Loucy (cell line): Measurements from ENCODE around the gene STXBP4.

Experiments
- EZH2phosphoT487 ChIP-seq: fragments of 200-600 bp; IDR thresholded peaks from 2 replicates; pipeline ENCODE4 v1.6.1; 2018; ENCODE audit warnings: antibody characterized with exemption, mild to moderate bottlenecking, moderate library complexity, borderline replicate concordance
- TF ChIP-seq, protein P1 (sequence below): fragments of 200-600 bp; sonication (generic); conservative IDR thresholded peaks from 2 replicates; pipeline ENCODE4 v1.5.1; 2014; ENCODE audit warnings: mild to moderate bottlenecking, antibody characterized with exemption, low read length

DNA sequence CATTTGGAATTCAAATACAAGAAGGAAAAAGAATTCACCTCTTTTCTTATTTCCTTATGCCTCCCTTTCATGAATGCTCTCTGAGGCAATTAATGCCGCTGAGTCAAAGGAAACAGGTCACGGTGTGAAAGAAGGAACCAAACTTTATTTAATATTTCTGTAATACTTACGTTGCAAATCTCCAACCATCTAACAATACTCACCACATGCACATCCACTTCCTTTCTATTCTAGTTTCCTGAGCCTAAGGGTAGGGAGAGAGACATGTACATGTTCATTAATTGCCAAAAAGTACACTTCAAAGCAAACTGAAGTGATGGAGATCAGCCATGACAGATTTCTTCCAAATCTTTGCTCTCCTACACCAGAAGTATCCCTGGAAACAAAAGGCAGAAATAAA lies 248.3 kb downstream of the STXBP4 start:
- TF ChIP-seq, protein P1, sequence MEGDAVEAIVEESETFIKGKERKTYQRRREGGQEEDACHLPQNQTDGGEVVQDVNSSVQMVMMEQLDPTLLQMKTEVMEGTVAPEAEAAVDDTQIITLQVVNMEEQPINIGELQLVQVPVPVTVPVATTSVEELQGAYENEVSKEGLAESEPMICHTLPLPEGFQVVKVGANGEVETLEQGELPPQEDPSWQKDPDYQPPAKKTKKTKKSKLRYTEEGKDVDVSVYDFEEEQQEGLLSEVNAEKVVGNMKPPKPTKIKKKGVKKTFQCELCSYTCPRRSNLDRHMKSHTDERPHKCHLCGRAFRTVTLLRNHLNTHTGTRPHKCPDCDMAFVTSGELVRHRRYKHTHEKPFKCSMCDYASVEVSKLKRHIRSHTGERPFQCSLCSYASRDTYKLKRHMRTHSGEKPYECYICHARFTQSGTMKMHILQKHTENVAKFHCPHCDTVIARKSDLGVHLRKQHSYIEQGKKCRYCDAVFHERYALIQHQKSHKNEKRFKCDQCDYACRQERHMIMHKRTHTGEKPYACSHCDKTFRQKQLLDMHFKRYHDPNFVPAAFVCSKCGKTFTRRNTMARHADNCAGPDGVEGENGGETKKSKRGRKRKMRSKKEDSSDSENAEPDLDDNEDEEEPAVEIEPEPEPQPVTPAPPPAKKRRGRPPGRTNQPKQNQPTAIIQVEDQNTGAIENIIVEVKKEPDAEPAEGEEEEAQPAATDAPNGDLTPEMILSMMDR: no peak
- TF ChIP-seq EZH2phosphoT487: no peak
